ENCODE data around the gene INTS6.

The INTS6 gene

DNA sequence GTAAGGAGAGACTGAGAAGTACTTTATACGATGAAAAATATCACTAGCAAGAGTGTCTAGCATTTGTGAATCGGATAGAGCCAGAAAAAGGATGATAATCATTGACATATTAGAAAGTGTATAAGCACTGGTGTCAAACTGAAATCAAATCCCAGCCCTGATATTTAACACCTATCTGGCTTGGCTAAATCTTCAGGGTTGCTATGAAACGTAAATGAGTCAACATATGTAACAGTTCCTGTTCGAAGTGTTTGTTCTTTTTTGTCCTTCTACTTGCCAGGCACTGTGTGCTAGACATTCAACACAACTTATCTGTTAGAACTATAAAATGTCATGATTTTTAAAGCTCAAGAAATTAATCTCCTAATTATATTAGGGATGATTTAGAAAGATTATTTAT, 72.6 kb downstream of the INTS6 start:
- ChIA-PET CTCF (interaction anchor here (0.7 to 2.0 kb wide), 5 partner anchors 15 to 93 kb away, joined by 3 to 6 read pairs (median 4); no protein-coding TSS in a partner anchor), POLR2A (no interaction called here)
- no peak for DNase-seq (ENCODE audit: extremely low spot score)
- TF ChIP-seq, protein P1, sequence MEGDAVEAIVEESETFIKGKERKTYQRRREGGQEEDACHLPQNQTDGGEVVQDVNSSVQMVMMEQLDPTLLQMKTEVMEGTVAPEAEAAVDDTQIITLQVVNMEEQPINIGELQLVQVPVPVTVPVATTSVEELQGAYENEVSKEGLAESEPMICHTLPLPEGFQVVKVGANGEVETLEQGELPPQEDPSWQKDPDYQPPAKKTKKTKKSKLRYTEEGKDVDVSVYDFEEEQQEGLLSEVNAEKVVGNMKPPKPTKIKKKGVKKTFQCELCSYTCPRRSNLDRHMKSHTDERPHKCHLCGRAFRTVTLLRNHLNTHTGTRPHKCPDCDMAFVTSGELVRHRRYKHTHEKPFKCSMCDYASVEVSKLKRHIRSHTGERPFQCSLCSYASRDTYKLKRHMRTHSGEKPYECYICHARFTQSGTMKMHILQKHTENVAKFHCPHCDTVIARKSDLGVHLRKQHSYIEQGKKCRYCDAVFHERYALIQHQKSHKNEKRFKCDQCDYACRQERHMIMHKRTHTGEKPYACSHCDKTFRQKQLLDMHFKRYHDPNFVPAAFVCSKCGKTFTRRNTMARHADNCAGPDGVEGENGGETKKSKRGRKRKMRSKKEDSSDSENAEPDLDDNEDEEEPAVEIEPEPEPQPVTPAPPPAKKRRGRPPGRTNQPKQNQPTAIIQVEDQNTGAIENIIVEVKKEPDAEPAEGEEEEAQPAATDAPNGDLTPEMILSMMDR (IDR thresholded peaks at IDR 0.05; ENCODE audit: control extremely low read depth, extremely low read depth, low read depth, missing control alignments) = no peak

- no peak for DNase-seq (ENCODE audit: extremely low spot score)
- ChIA-PET POLR2A (no interaction called here), CTCF (no interaction called here)
- TF ChIP-seq, protein P1 (IDR thresholded peaks at IDR 0.05; ENCODE audit: control extremely low read depth, extremely low read depth, low read depth, missing control alignments) = no peak
Observed at GRCh38 chr13:51373451-51373850, 79.4 kb downstream of the INTS6 start.

- TF ChIP-seq, protein P1 (IDR thresholded peaks at IDR 0.05; ENCODE audit: control extremely low read depth, extremely low read depth, low read depth, missing control alignments) = no peak
- POLR2A ChIA-PET = no interaction called here
- no peak for DNase-seq (ENCODE audit: extremely low spot score)
- CTCF ChIA-PET = no interaction called here
Observed at GRCh38 chr13:51371768-51372399, 81.0 kb downstream of the INTS6 start.

DNA sequence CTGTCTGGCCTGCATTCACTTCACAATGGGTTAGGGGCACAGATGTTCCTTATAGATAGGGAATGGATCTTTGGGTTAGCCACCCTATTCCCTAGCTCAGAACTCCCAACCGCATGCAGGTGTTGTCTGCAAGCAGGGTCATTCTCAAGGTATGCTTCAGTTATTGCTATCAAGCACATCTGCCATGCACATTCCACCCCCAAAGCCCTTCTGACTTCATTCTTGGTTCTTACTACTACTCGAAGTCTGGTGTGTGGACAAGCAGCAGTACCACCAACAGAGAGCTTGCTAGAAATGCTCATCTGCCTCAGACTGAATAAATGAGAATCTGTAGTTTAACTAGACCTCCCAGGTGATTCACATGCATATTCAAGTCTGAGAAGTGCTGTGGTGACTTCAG, 82.0 kb downstream of the INTS6 start:
- CTCF ChIA-PET = interaction anchor here (1.0 to 1.1 kb wide), 2 partner anchors 9 to 10 kb away, joined by 3 read pairs; no protein-coding TSS in a partner anchor
- TF ChIP-seq, protein P1 (IDR thresholded peaks at IDR 0.05; ENCODE audit: control extremely low read depth, extremely low read depth, low read depth, missing control alignments) = no peak
- DNase-seq (ENCODE audit: extremely low spot score) = no peak
- POLR2A ChIA-PET = no interaction called here

DNA sequence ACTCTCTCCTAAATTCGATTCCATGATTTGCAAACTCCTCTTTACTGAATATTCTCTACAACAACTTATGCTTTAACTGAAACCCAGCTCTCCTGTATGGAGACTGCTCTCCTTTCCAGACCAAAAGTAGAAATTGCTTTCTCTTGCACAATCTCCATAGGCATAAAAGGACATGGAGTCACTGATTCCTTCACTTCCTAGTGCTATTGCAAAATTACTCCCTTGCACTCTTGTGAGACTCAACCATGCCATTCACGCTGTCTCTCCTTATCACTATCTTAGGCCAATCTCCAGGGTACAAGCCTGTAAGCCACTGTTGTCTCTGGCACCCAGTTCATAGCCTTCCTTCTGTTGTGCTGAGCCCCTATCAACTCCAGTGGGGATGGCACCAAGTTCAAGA, 82.7 kb downstream of the INTS6 start:
- ChIA-PET CTCF (interaction anchor here (1.0 to 1.1 kb wide), 2 partner anchors 9 to 14 kb away, joined by 3 read pairs; no protein-coding TSS in a partner anchor), POLR2A (no interaction called here)
- TF ChIP-seq, protein P1 (IDR thresholded peaks at IDR 0.05; ENCODE audit: control extremely low read depth, extremely low read depth, low read depth, missing control alignments) = no peak
- no peak for DNase-seq (ENCODE audit: extremely low spot score)

DNA sequence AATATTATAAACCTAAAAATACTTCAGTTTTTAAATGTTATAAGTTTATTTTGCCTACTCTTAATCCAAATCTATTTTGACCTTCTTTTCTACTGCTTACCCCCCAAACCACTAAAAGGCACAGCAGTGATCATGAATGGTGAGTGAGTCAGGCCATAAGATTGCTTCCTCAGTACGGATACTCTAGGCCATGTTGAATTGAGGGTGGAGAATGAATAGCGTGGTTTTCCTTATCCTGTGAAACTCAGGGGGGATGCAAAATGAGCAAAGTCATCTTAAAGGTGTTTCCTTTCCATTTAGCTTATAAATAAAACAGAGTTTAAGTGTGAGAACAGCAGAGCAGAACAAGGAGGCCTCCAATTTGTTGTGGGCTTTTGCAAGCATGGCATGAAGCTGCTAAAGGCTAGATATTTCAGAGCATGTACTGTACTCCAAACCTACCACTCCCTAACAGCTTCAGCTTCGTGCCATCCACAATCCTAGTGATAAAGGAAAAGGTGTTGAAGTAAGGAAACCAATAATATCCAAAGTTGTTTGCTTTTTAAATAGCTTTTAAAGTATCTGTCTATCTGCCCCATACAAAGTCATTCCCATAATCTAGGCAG, 88.3 kb downstream of the INTS6 start:
- TF ChIP-seq, protein P1 (IDR thresholded peaks at IDR 0.05; ENCODE audit: control extremely low read depth, extremely low read depth, low read depth, missing control alignments) = no peak
- no peak for DNase-seq (ENCODE audit: extremely low spot score)
- ChIA-PET CTCF (interaction anchor here (0.8 to 1.2 kb wide), 2 partner anchors 34 to 67 kb away, joined by 3 read pairs; no protein-coding TSS in a partner anchor), POLR2A (no interaction called here)

Measured in GM10248 (cell line).